Effector memory CD8-positive, alpha-beta T cell (primary cell): ENCODE measurements around the gene RAB31.
"Not testable (repeated sequence)": the region's sequence is repeated elsewhere in the genome, so short reads cannot be mapped to it uniquely, and the experiment has no call there.

Source experiments
- ATAC-seq: fragments of 150-1000 bp; cut with Tn5 transposase; replicated peaks from 2 replicates; pipeline ENCODE4 v1.10.0; 2021; ENCODE audit warnings: mild to moderate bottlenecking, moderate library complexity
- DNase-seq, 3 experiments: peaks; one replicate each; pipeline ENCODE4 v3.0.0; 2021
- H3K27ac Mint-ChIP-seq, 2 donors: one replicate each; pipeline ENCODE4 v1.8.0; 2022; ENCODE audit warnings: mild to moderate bottlenecking in 2 of 2, mixed read lengths in 2 of 2, moderate library complexity in 2 of 2
- H3K27me3 Mint-ChIP-seq, 2 donors: one replicate each; pipeline ENCODE4 v1.8.0; 2022; ENCODE audit warnings: mixed read lengths in 2 of 2
- H3K36me3 Mint-ChIP-seq: one replicate; pipeline ENCODE4 v1.8.0; 2022; ENCODE audit warnings: mild to moderate bottlenecking, moderate library complexity, mixed read lengths; ENCODE audit not compliant: insufficient read depth
- H3K4me1 Mint-ChIP-seq, 2 donors: one replicate each; pipeline ENCODE4 v1.8.0; 2022; ENCODE audit warnings: low read depth in 2 of 2, mixed read lengths in 2 of 2
- H3K4me3 Mint-ChIP-seq, 2 donors: one replicate each; pipeline ENCODE4 v1.8.0; 2022; ENCODE audit warnings: mild to moderate bottlenecking in 2 of 2, mixed read lengths in 2 of 2, moderate library complexity in 2 of 2
- H3K9me3 Mint-ChIP-seq, 2 donors: one replicate each; pipeline ENCODE4 v1.8.0; 2022; ENCODE audit warnings: mixed read lengths in 2 of 2

RAB31 gene

DNA sequence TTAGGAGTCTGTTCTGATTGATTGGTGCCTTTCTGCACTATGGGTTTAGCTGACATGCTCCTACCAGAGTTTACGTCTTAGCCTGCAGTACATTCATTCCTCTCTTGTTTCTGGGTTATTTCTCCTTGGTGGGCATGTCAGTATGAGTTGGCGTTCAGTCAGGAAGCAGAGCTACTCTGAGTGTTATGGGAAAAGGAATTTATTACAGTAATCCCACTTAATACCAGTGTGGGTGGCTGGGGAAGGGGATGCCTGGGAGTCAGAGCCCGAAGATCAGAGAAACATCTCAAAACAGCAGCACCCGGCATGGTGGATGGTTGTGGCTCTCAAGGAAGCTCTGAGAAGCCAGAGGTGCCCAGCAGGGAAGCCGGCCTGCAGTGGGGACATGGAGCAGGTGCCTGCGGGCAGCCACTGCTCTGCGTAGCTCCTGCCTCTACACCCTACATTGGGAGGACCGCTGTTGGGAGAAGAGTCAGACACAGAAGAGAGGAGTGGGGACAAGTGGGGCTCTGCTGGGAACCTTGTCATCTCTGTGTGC lies 48.9 kb downstream of the RAB31 start:
- DNase-seq (no peak), ATAC-seq (no peak)
- Mint-ChIP-seq H3K9me3 (no peaks in the 10 kb centered on the region), H3K4me1 (peaks cover 0 to 4% of the 10 kb centered on the region in 2 donors), H3K36me3 (no peaks in the 10 kb centered on the region), H3K27ac (no peak overlapping the region), H3K27me3 (peaks cover 33 to 55% of the 10 kb centered on the region in 2 donors), H3K4me3 (no peak overlapping the region)

DNA sequence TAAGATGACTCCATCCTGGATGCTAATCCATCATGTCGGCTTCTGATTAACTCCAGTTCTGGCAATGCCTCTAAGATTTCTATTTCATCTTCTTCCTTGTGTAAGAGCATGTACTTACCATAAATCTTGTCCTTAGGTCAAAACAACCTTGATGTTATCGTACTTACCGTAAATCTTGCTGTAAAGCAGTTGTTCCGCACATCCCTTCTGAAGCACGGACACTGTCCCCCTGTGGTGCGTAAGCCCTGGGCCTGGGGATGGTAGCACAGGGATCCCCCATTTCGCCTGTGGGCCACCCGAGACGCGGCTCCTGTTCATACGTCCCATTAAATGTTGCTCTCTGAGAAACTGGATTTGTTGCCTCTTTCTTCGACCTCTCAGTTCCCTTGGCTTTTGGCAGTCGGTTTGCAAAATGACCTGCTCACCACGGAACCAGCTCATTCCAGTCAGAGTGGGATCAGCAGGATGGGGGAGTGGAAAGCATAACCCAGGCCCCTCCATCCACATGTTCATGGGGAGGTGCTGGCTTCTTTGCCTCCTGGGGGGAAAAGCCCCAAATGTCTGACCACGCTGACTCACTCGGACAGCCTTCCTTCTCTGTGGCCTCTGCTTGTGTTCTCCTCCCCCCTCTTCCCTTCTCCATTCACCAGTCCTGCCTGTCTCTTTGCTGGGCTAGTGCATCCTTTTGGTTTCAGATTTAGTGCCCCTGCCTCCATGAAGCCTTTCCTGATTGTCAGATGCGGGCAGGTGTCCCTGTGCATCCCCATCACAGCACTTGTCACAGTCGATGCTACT lies 49.9 kb downstream of the RAB31 start:
- no peaks in the 10 kb centered on the region for H3K36me3 Mint-ChIP-seq
- no peak overlapping the region for H3K27ac Mint-ChIP-seq
- peaks cover 0 to 4% of the 10 kb centered on the region in 2 donors for H3K4me1 Mint-ChIP-seq
- H3K9me3 Mint-ChIP-seq, result no peaks in the 10 kb centered on the region
- no peak overlapping the region for H3K4me3 Mint-ChIP-seq
- peaks cover 33 to 62% of the 10 kb centered on the region in 2 donors for H3K27me3 Mint-ChIP-seq
- ATAC-seq (no peak), DNase-seq (no peak)

- Mint-ChIP-seq H3K36me3 (no peaks in the 10 kb centered on the region), H3K27me3 (peaks cover 33 to 62% of the 10 kb centered on the region in 2 donors), H3K27ac (no peak overlapping the region), H3K9me3 (no peaks in the 10 kb centered on the region), H3K4me3 (no peak overlapping the region), H3K4me1 (peaks cover 0 to 4% of the 10 kb centered on the region in 2 donors)
- DNase-seq (no peak), ATAC-seq (no peak)
These were observed 50.5 kb downstream of the RAB31 start for GRCh38 chr18:9758624-9759075.

DNA sequence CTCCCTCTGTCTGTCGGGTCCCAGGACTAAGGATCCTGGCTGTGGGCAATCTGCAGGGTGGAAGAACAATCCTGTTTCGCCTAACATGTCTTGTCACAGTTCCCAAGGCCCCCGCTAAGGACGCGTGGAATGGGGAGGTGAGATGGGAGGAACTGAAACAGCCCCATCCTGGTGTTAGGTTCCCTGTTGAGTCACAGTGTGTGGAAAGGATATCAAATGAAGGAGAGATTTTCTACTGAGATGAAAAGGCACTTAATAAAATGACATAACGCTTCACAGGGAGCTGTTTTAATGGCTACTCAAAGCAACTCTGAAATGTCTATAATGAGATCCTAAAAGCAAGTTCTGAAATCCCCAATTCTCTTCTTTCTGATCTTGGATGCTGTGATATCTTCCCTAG lies 52.5 kb downstream of the RAB31 start:
- no peaks in the 10 kb centered on the region for H3K36me3 Mint-ChIP-seq
- no peak overlapping the region for H3K4me3 Mint-ChIP-seq
- H3K27ac Mint-ChIP-seq, result no peak overlapping the region
- DNase-seq (no peak), ATAC-seq (no peak)
- H3K27me3 Mint-ChIP-seq, result peaks cover 36 to 57% of the 10 kb centered on the region in 2 donors
- peaks cover 0 to 4% of the 10 kb centered on the region in 2 donors for H3K4me1 Mint-ChIP-seq
- H3K9me3 Mint-ChIP-seq, result no peaks in the 10 kb centered on the region

GRCh38 chr18:9762526-9762925 lies 54.4 kb downstream of the RAB31 start:
- H3K27me3 Mint-ChIP-seq, result peaks cover 33 to 44% of the 10 kb centered on the region in 2 donors
- ATAC-seq (no peak), DNase-seq (no peak)
- H3K36me3 Mint-ChIP-seq, result no peaks in the 10 kb centered on the region
- no peak overlapping the region for H3K4me3 Mint-ChIP-seq
- H3K9me3 Mint-ChIP-seq, result no peaks in the 10 kb centered on the region
- no peak overlapping the region for H3K27ac Mint-ChIP-seq
- H3K4me1 Mint-ChIP-seq, result peaks cover 0 to 4% of the 10 kb centered on the region in 2 donors

- no peaks in the 10 kb centered on the region for H3K9me3 Mint-ChIP-seq
- ATAC-seq, result no peak
- H3K27me3 Mint-ChIP-seq, result peaks cover 30 to 42% of the 10 kb centered on the region in 2 donors
- H3K4me1 Mint-ChIP-seq, result peaks cover 0 to 4% of the 10 kb centered on the region in 2 donors
- H3K36me3 Mint-ChIP-seq, result no peaks in the 10 kb centered on the region
- DNase-seq, result no peak
- H3K27ac Mint-ChIP-seq, result no peak overlapping the region
- H3K4me3 Mint-ChIP-seq, result no peak overlapping the region
These were observed 55.1 kb downstream of the RAB31 start for GRCh38 chr18:9763157-9763556.

DNA sequence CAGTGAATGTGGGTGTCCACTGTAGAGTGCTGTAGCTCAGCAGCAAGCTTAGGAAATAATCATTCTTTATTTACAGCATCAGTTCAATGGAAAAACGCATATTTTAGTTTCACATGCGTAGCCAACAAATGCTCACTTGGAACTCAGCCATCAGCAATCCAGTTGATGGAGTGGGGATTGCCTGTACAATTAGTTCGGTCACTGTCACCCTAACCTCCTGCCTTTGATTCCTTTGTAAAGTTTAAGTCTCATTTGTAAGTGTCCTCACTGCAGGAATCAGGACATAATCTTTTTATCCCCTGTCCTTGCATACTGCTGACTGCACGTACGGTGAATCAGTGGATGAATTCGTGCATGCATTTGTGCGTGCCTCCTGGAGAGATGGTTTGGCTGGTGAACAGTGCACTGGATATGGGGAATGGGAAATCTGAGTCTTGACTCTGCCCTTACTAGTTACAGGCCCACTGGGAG lies 55.9 kb downstream of the RAB31 start:
- Mint-ChIP-seq H3K36me3 (no peaks in the 10 kb centered on the region), H3K4me1 (no peaks in the 10 kb centered on the region), H3K4me3 (no peak overlapping the region), H3K9me3 (no peaks in the 10 kb centered on the region), H3K27me3 (peaks cover 24 to 38% of the 10 kb centered on the region in 2 donors), H3K27ac (no peak overlapping the region)
- no peak for DNase-seq
- no peak for ATAC-seq

DNA sequence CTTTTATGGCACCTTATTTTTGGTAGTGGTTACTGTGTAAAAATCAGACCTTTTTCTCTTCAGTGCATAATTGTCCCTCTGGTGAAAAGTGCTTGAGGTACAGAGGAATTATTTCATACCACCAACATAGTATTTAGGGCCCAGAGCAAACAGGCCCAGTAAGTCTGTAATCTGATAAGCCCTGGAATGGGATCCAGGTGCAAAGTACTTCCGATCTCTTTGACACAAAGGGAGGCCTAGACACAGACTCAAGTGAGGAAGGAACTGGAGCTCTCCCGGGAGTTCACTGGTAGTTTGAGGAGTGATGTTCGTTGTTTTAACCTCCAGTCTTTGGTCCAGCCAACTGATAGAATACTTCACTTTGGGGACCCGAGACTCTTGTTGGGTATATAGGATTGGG lies 57.4 kb downstream of the RAB31 start:
- Mint-ChIP-seq H3K27ac (no peak overlapping the region), H3K36me3 (no peaks in the 10 kb centered on the region), H3K4me3 (no peak overlapping the region), H3K27me3 (peaks cover 28 to 36% of the 10 kb centered on the region in 2 donors), H3K4me1 (no peaks in the 10 kb centered on the region), H3K9me3 (no peaks in the 10 kb centered on the region)
- ATAC-seq, result no peak
- DNase-seq, result no peak

DNA sequence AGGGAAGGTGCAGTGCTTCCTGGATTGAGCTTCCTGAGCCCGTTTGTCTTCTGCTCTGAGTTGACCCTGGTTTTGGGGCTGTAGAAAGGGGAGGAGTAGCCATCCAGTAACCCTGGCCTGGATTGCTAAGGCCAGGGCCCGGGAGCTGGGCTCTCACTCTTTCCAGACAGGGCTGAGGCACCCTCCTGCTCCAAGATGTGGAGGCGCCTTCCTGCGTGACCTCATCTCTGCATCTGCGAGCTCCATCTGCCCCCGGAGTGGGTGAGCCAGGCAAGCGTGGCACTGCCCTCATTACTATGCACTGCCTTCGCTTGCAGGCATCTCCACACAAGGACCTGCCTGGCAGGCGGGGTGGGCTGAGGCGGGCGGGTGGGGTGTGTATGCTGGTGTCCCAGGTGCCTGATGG lies 58.0 kb downstream of the RAB31 start:
- ATAC-seq (no peak), DNase-seq (no peak)
- H3K4me1 Mint-ChIP-seq, result no peaks in the 10 kb centered on the region

GRCh38 chr18:9766740-9767139 lies 58.6 kb downstream of the RAB31 start:
- Mint-ChIP-seq H3K27me3 (peaks cover 25 to 39% of the 10 kb centered on the region in 2 donors), H3K36me3 (no peaks in the 10 kb centered on the region), H3K4me3 (no peak overlapping the region), H3K4me1 (no peaks in the 10 kb centered on the region), H3K27ac (no peak overlapping the region), H3K9me3 (no peaks in the 10 kb centered on the region)
- DNase-seq (no peak), ATAC-seq (no peak)

More for the DNA sequence above, 58.0 kb downstream of the RAB31 start:
- Mint-ChIP-seq H3K27ac (no peak overlapping the region), H3K4me3 (no peak overlapping the region), H3K27me3 (peaks cover 23 to 33% of the 10 kb centered on the region in 2 donors), H3K9me3 (no peaks in the 10 kb centered on the region), H3K36me3 (no peaks in the 10 kb centered on the region)

DNA sequence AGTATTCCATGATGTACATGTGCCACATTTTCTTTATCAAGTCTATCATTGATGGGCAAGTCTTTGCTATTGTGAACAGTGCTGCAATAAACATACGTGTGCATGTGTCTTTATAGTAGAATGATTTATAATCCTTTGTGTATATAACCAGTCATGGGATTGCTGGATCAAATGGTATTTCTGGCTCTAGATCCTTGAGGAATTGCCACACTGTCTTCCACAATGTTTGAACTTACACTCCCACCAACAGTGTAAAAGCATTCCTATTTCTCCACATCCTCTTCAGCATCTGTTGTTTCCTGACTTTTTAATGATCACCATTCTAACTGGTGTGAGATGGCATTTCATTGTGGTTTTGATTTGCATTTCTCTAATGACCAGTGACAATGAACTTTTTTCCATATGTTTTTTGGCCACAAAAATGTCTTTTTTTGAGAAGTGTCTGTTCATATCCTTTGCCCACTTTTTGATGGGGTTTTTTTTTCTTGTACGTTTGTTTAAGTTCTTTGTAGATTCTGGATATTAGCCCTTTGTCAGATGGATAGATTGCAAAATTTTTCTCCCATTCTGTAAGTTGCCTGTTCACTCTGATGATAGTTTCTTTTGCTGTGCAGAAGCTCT lies 60.1 kb downstream of the RAB31 start:
- H3K4me1 Mint-ChIP-seq, ATAC-seq, H3K27ac Mint-ChIP-seq, H3K9me3 Mint-ChIP-seq, DNase-seq, H3K36me3 Mint-ChIP-seq, H3K4me3 Mint-ChIP-seq: not testable (repeated sequence)
- peaks cover 35 to 44% of the 10 kb centered on the region in 2 donors for H3K27me3 Mint-ChIP-seq

- not testable (repeated sequence) for ATAC-seq, H3K27ac Mint-ChIP-seq, H3K4me3 Mint-ChIP-seq, H3K36me3 Mint-ChIP-seq, DNase-seq, H3K4me1 Mint-ChIP-seq, H3K9me3 Mint-ChIP-seq
- H3K27me3 Mint-ChIP-seq, result peaks cover 37 to 61% of the 10 kb centered on the region in 2 donors
These were observed 62.0 kb downstream of the RAB31 start for GRCh38 chr18:9770111-9770510.

DNA sequence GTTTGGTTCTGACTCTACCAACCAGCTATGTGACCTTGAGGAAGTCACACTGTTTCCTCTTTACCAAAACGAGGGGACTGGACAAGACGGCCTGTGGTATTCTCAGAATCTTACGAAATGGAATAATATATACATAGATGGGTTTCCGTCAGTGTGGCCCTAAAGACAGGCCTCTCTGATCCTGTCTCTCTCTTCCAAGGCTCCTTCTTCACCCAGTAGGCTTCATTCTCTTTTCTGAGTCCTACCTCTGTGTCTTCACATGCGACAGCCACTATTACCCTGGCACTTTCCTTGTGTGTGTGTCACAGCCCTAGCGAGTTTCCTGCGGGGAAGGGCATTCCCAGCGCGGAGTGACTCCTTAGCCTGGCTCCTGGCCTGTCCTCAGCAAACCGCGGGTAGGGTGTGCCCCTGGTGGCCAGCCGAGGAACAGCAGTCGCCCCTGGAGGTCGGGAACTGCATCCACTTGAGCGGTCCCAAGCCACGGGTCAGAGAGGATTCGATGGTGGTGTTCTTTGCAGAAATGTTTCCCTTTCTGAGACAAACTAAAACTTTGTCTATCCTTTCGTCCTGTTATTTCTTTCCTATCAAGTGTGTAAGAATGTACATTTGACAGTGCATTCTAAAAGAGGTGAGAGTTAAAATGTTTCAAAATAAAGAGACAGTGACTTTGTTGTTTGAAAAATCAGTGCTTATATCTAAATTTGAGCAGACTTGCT lies 63.3 kb downstream of the RAB31 start:
- ATAC-seq, result peak; percentile 56
- H3K36me3 Mint-ChIP-seq, result no peaks in the 10 kb centered on the region
- peaks cover 41 to 74% of the 10 kb centered on the region in 2 donors for H3K27me3 Mint-ChIP-seq
- no peaks in the 10 kb centered on the region for H3K9me3 Mint-ChIP-seq
- H3K4me1 Mint-ChIP-seq, result no peaks in the 10 kb centered on the region
- H3K4me3 Mint-ChIP-seq, result no peak overlapping the region
- peak; percentile 19 to 36 (median 28) for DNase-seq
- no peak overlapping the region for H3K27ac Mint-ChIP-seq
